Fibroblast of mammary gland (primary cell): ENCODE results near the gene SLC12A6.
"Not testable (repeated sequence)": the region's sequence is repeated elsewhere in the genome, so short reads cannot be mapped to it uniquely, and the experiment has no call there.

Experiments
- DNase-seq: peaks from one replicate; pipeline ENCODE4 v3.0.0-alpha.2; 2010; ENCODE audit warnings: low read depth
- H3K4me3 ChIP-seq: 2 replicates; pipeline ENCODE4 v1.5.1; 2011; ENCODE audit warnings: low read depth, mild to moderate bottlenecking, low read length, moderate library complexity; ENCODE audit not compliant: control insufficient read depth
- TF ChIP-seq, protein P1 (sequence below): conservative IDR thresholded peaks from 2 replicates; pipeline ENCODE4 v1.5.1; 2011; ENCODE audit warnings: low read depth, low read length, inconsistent platforms; ENCODE audit not compliant: control insufficient read depth, insufficient read depth

Gene SLC12A6

DNA sequence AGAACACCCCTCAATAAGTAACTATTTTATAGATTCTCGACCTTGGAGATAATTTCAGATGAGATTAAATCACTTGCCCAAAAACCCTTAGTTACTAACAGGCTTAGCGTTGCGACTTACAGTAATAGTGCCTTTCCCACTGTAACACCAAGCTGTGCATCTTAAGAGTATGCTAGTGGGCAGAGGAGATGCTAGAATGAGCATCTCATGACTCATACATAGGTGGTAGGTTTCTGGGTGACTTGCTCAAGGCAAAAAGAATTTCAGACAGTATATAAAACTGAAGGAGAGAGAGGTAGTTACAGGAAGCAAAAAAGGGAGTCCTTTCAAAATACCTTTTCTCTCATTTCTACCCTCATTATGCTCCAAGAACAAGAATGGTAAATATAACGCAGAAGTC lies 131.6 kb downstream of the SLC12A6 start:
- TF ChIP-seq, protein P1, sequence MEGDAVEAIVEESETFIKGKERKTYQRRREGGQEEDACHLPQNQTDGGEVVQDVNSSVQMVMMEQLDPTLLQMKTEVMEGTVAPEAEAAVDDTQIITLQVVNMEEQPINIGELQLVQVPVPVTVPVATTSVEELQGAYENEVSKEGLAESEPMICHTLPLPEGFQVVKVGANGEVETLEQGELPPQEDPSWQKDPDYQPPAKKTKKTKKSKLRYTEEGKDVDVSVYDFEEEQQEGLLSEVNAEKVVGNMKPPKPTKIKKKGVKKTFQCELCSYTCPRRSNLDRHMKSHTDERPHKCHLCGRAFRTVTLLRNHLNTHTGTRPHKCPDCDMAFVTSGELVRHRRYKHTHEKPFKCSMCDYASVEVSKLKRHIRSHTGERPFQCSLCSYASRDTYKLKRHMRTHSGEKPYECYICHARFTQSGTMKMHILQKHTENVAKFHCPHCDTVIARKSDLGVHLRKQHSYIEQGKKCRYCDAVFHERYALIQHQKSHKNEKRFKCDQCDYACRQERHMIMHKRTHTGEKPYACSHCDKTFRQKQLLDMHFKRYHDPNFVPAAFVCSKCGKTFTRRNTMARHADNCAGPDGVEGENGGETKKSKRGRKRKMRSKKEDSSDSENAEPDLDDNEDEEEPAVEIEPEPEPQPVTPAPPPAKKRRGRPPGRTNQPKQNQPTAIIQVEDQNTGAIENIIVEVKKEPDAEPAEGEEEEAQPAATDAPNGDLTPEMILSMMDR, result no peak
- no peak overlapping the region for H3K4me3 ChIP-seq
- peak; percentile 33 for DNase-seq

DNA sequence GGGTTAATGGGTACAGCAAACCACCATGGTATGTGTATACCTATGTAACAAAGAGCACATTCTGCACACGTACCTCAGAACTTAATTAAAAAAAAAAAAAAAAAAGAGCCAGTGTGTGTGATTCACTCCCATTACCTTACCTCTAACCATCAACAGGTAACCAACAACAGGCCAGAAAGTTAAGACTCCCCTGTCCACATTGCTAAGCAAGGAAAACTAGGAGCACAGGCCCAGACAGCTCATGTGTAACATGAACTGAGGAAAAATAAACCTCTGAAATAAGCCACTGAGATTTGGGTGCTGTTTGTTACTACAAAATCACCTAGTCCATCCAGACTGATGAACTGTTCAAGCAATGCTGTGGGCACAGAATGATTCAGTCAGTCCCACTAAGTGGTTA lies 133.6 kb downstream of the SLC12A6 start:
- no peak overlapping the region for H3K4me3 ChIP-seq
- DNase-seq, result no peak
- TF ChIP-seq, protein P1, result no peak

- no peak overlapping the region for H3K4me3 ChIP-seq
- no peak for DNase-seq
- TF ChIP-seq, protein P1, result no peak
Observed at GRCh38 chr15:34203305-34203704, 134.3 kb downstream of the SLC12A6 start.

GRCh38 chr15:34193272-34193671 lies 144.3 kb downstream of the SLC12A6 start:
- not testable (repeated sequence) for H3K4me3 ChIP-seq, DNase-seq

GRCh38 chr15:34188711-34189110 lies 148.9 kb downstream of the SLC12A6 start:
- H3K4me3 ChIP-seq, result no peak overlapping the region
- DNase-seq, result no peak
- TF ChIP-seq, protein P1, result no peak

- no peak overlapping the region for H3K4me3 ChIP-seq
- TF ChIP-seq, protein P1, result no peak
Observed at GRCh38 chr15:34185666-34186065, 151.9 kb downstream of the SLC12A6 start.

GRCh38 chr15:34182942-34183341 lies 154.6 kb downstream of the SLC12A6 start:
- H3K4me3 ChIP-seq, result no peak overlapping the region

More at GRCh38 chr15:34185666-34186065, 151.9 kb downstream of the SLC12A6 start:
- no peak for DNase-seq

More at GRCh38 chr15:34182942-34183341, 154.6 kb downstream of the SLC12A6 start:
- DNase-seq, result no peak
- TF ChIP-seq, protein P1, result no peak
